Measurements from ENCODE around the gene CTU1. TPM values are rescaled to one million over a fixed set of nuclear protein-coding genes. Genes with fewer than 3 reads are reported as not detected.

The CTU1 gene
- total RNA-seq, 1 donor from 2014 or later, result 9.7 TPM

GRCh38 chr19:51064534-51065220 is 43.5 kb downstream of the CTU1 start, which contains the start of gene KLK13:
KLK13 (minus strand) TSS chr19:51065092; CDS start chr19:51065067, 25 bp downstream.
- intact Hi-C loops (cut with micrococcal nuclease), result no loop called here

GRCh38 chr19:51063664-51064063 is 44.5 kb downstream of the CTU1 start:
- Mint-ChIP-seq H3K36me3 (ENCODE audit: low read depth) (no peaks in the 10 kb centered on the region), H3K4me3 (ENCODE audit: low read depth) (no peak overlapping the region), H3K4me1 (ENCODE audit: low read depth) (no peaks in the 10 kb centered on the region), H3K27me3 (ENCODE audit: low read depth) (peaks cover 23% of the 10 kb centered on the region), H3K27ac (no peak overlapping the region), H3K9me3 (no peaks in the 10 kb centered on the region)
- intact Hi-C loops (cut with micrococcal nuclease), result no loop called here
- no peak for DNase-seq (ENCODE audit: low spot score)

More at GRCh38 chr19:51064534-51065220, 43.5 kb downstream of the CTU1 start, which contains the start of gene KLK13:
- no peak for DNase-seq (ENCODE audit: low spot score)
- Mint-ChIP-seq H3K36me3 (ENCODE audit: low read depth) (no peaks in the 10 kb centered on the region), H3K4me1 (ENCODE audit: low read depth) (no peaks in the 10 kb centered on the region), H3K27me3 (ENCODE audit: low read depth) (peaks cover 21% of the 10 kb centered on the region), H3K4me3 (ENCODE audit: low read depth) (no peak within 1 kb of the TSS), H3K9me3 (no peaks in the 10 kb centered on the region), H3K27ac (no peak within 1 kb of the TSS)

GRCh38 chr19:51060973-51061372 is 47.2 kb downstream of the CTU1 start:
- DNase-seq (ENCODE audit: low spot score), result no peak
- no peak overlapping the region for H3K27ac Mint-ChIP-seq
- H3K4me1 Mint-ChIP-seq (ENCODE audit: low read depth), result no peaks in the 10 kb centered on the region
- H3K36me3 Mint-ChIP-seq (ENCODE audit: low read depth), result no peaks in the 10 kb centered on the region
- H3K4me3 Mint-ChIP-seq (ENCODE audit: low read depth), result no peak overlapping the region
- intact Hi-C loops (cut with micrococcal nuclease), result no loop called here
- H3K27me3 Mint-ChIP-seq (ENCODE audit: low read depth), result peaks cover 21% of the 10 kb centered on the region
- no peaks in the 10 kb centered on the region for H3K9me3 Mint-ChIP-seq

- no peaks in the 10 kb centered on the region for H3K4me1 Mint-ChIP-seq (ENCODE audit: low read depth)
- intact Hi-C loops (cut with micrococcal nuclease), result no loop called here
- no peaks in the 10 kb centered on the region for H3K9me3 Mint-ChIP-seq
- no peaks in the 10 kb centered on the region for H3K36me3 Mint-ChIP-seq (ENCODE audit: low read depth)
- no peak for DNase-seq (ENCODE audit: low spot score)
- H3K27ac Mint-ChIP-seq, result no peak overlapping the region
- no peak overlapping the region for H3K4me3 Mint-ChIP-seq (ENCODE audit: low read depth)
- peaks cover 21% of the 10 kb centered on the region for H3K27me3 Mint-ChIP-seq (ENCODE audit: low read depth)
Observed at GRCh38 chr19:51060336-51060735, 47.9 kb downstream of the CTU1 start.

GRCh38 chr19:51059715-51060114 is 48.5 kb downstream of the CTU1 start:
- peaks cover 21% of the 10 kb centered on the region for H3K27me3 Mint-ChIP-seq (ENCODE audit: low read depth)
- H3K4me1 Mint-ChIP-seq (ENCODE audit: low read depth), result no peaks in the 10 kb centered on the region
- no peaks in the 10 kb centered on the region for H3K9me3 Mint-ChIP-seq
- H3K4me3 Mint-ChIP-seq (ENCODE audit: low read depth), result no peak overlapping the region
- intact Hi-C loops (cut with micrococcal nuclease), result no loop called here
- DNase-seq (ENCODE audit: low spot score), result no peak
- no peaks in the 10 kb centered on the region for H3K36me3 Mint-ChIP-seq (ENCODE audit: low read depth)
- no peak overlapping the region for H3K27ac Mint-ChIP-seq

GRCh38 chr19:51055866-51056265 is 52.3 kb downstream of the CTU1 start:
- H3K4me3 Mint-ChIP-seq (ENCODE audit: low read depth), result no peak overlapping the region
- H3K4me1 Mint-ChIP-seq (ENCODE audit: low read depth), result no peaks in the 10 kb centered on the region
- H3K27me3 Mint-ChIP-seq (ENCODE audit: low read depth), result peaks cover 22% of the 10 kb centered on the region
- H3K36me3 Mint-ChIP-seq (ENCODE audit: low read depth), result no peaks in the 10 kb centered on the region
- H3K27ac Mint-ChIP-seq, result no peak overlapping the region
- intact Hi-C loops (cut with micrococcal nuclease), result no loop called here
- no peak for DNase-seq (ENCODE audit: low spot score)
- H3K9me3 Mint-ChIP-seq, result no peaks in the 10 kb centered on the region

Other genes with a start within 250 kb of the CTU1 start
- 0.44 TPM in 1 of 2 replicates, not detected in the other for gene KLK2, start 235.0 kb downstream of the CTU1 start, total RNA-seq
- not detected in 2 replicates for gene KLK4, start 197.0 kb downstream of the CTU1 start, total RNA-seq
- not detected in 2 replicates for gene KLK5, start 155.4 kb downstream of the CTU1 start, total RNA-seq
- not detected in 2 replicates for gene KLK6, start 138.8 kb downstream of the CTU1 start, total RNA-seq
- not detected in 2 replicates for gene KLK7, start 124.5 kb downstream of the CTU1 start, total RNA-seq
- gene KLK8, start 106.8 kb downstream of the CTU1 start, total RNA-seq, result not detected in 2 replicates
- gene KLK10, start 88.7 kb downstream of the CTU1 start, total RNA-seq, result not detected in 2 replicates
- not detected in 2 replicates for gene KLK11, start 81.8 kb downstream of the CTU1 start, total RNA-seq
- gene KLK12, start 73.4 kb downstream of the CTU1 start, total RNA-seq, result not detected in 2 replicates
- gene KLK13, start 43.3 kb downstream of the CTU1 start, total RNA-seq, result not detected in 2 replicates
- gene KLK14, start 25.5 kb downstream of the CTU1 start, total RNA-seq, result 0.44 and 0.52 TPM in 2 replicates
- gene SIGLEC9, start 16.5 kb upstream of the CTU1 start, total RNA-seq, result 0.18 TPM in 1 of 2 replicates, not detected in the other
- gene SIGLEC7, start 33.9 kb upstream of the CTU1 start, total RNA-seq, result not detected in 2 replicates
- 14.3 and 17.0 TPM in 2 replicates for gene CD33, start 116.7 kb upstream of the CTU1 start, total RNA-seq
- gene SIGLECL1, start 142.7 kb upstream of the CTU1 start, total RNA-seq, result not detected in 2 replicates
- 7.0 TPM in 2 replicates for gene IGLON5, start 203.2 kb upstream of the CTU1 start, total RNA-seq
- 9.5 and 10.4 TPM in 2 replicates for gene VSIG10L, start 233.7 kb upstream of the CTU1 start, total RNA-seq